GM19023 (cell line): Measurements from ENCODE around the gene IL1R2.
"Not testable (repeated sequence)": the region's sequence is repeated elsewhere in the genome, so short reads cannot be mapped to it uniquely, and the experiment has no call there.

Experiments
- ATAC-seq: cut with Tn5 transposase; IDR thresholded peaks from one replicate; pipeline ENCODE4 v1.9.1; 2021; ENCODE audit warnings: mild to moderate bottlenecking, moderate library complexity; ENCODE audit not compliant: unreplicated experiment

The IL1R2 gene

DNA sequence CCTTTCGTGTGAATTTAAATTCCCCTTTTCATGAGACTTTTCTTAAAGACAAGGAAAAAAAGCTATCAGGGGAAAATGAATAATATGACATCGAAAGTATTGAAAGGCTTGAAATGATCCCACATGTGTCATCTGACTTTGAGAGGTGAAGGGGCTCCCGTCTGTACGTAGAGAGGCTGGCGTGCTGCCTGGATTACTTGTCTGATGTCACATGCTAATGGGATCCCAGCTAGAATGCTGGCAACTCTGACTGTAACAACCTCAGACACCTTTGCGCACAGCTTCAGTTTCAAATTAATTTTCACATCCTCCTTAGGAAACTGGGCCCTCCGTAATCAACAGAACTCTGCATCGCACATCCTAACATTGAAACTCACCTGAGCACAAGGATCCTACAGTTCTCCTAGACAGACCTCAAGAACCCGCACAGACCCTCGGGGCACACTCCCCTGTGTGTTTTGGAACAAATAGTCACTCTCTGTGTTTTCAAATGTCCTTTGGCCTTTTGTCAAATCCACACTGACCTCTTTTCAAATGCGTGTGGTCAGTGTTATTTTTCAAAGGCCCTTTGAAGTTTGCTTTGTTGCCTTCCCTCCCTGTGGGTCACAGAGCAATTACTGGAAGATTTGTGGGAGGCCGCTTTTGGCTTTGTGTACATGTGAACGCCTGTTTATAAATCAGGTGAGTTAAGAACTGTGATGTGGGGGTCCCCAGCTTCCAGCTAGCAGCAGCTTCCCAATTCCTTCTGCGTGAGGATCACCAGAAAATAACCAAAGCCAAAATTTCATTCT, 65.9 kb downstream of the IL1R2 start:
- no peak for ATAC-seq

DNA sequence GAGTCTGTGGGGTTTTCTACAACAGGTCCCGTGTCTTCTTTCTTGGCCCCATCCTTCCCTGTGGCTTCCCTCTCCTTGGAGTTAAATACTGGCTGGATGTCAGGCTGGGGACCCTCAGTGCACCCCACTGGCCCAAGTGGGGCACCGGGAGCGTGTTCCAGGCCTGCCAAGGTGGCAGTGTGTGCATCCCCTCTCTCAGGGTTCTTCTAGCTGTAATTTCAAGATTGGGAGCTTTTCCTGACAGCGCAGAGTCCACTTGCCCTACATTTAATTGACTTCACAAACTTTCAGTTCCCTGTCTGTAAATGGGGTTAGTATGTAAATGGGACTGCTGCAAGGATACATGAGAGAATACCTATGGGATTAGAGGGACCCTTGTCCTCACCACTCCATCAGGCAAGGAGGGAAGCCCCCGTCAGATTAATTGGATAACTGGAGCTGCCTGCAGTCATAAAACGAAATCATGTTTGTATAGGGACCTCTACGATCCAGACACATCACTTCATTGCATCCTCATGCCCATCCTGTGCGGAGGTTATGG, 66.6 kb downstream of the IL1R2 start:
- ATAC-seq, result no peak

DNA sequence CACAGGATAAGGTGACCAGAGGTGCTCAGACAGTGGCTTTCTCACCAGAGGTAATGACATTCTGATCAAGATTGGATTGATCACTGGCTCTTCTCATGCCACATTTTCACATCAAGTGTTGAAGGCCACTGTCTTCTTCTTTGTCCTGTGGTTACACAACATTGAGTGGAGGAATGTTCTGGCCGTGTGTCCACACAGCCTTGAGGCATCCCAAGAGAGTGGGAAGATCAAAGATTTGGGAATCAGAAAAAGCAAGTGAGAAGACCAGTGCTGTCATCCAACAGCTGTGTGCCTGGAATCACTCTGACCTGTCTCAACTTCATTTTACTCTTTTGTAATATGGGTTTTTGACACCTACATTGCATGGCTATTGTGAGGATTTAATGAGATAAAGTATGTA, 67.4 kb downstream of the IL1R2 start:
- ATAC-seq, result no peak

DNA sequence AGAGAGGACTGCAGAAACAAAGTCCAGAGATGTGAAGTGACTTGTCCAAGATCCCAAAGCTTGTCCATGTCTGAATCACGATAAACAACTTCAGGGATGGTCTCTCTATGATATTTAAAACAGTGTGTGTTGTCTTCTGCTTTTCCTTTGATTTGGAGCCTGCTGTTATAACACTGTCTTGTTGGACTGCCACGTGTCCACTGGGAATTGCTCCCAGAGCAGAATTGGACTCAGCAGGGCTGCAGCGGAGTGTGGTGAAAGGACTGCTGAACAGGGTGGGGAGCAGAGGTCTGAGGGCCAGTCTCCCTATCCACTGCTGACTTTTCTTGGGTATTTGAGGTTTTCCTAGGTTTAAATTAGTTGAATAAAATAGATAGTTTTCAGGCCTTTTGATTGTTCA, 68.3 kb downstream of the IL1R2 start:
- ATAC-seq, result no peak

- no peak for ATAC-seq
Measured at GRCh38 chr2:102060792-102061191, 69.0 kb downstream of the IL1R2 start.

DNA sequence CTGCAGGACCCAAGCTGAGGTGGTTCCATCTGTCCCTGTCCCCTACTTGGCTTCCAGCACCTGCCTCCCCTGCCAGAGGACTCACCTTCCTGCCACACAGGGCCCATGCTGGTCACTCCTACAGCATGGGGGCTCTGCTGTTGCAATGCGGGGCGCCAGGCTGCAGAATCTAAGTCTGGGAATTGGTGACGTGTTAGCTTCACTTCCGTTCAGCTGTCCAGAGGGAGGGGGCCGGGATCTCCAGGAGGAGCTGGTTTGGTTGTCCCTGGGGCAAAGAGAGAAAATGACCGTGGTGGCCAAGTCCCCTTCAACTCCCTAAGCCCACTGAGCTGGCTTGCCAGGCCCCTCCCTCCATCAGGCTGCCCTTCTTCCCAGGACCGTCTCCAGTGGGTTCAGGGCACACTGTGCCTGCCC, 69.5 kb downstream of the IL1R2 start:
- no peak for ATAC-seq

DNA sequence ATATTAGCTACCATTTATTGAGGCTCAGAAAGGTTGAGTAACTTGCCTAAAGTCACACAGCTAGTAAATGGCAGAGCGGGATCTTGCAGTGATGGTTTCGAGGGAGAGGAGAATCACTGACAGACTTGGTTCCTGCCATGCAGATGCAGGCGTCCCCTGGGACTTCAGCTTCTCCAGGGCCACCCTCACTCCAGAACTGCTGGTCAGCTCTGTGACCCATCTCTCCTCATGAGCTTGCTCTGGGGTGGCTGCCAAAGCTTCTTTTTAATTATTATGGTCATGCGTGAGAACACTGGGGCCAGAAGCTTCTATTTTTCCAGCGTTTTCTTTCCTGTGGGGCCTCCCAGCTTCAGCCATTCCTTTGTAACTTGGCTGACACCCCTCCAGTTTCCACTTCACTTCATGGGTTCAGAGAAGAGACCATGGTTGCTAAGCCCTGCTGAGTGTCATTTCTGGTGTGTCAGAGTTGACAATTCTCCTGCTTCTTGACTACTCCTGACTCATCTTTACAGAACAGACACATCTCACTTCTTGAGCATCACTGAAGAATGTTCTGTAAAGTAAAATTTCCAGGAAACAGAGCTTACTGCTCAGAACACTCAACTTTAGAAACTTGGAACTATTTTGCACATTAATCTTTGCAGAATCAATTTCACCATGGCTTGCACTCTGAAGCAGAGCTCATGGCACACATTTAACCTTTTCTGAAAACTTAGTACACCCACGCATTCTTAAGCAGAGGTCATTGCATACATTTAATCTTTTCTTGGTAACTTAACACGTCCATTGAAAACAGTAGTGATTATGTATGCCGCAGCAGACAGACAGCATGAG, 70.4 kb downstream of the IL1R2 start:
- no peak for ATAC-seq

GRCh38 chr2:102062802-102063201, 71.0 kb downstream of the IL1R2 start:
- no peak for ATAC-seq

DNA sequence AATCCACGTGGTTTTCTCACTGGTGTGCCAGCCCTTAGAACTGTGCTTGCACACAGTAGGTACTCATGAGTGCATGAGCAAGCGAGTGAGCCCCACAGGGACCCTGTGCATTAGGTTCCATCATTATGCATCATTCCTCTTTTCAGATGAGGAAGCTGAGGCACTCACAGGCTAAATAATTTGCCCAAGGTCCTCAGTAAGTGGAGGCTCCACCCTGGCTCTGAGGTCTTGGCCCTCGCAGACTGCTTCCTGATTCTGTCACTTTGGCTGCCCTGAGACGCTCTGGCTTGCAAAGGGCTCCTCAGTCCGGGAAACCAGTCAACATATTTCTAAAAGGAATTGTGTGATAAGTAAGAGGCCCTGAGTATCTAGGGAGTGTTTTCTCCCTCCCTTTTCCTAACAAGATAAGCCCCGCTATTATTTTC, 71.7 kb downstream of the IL1R2 start:
- ATAC-seq, result no peak

DNA sequence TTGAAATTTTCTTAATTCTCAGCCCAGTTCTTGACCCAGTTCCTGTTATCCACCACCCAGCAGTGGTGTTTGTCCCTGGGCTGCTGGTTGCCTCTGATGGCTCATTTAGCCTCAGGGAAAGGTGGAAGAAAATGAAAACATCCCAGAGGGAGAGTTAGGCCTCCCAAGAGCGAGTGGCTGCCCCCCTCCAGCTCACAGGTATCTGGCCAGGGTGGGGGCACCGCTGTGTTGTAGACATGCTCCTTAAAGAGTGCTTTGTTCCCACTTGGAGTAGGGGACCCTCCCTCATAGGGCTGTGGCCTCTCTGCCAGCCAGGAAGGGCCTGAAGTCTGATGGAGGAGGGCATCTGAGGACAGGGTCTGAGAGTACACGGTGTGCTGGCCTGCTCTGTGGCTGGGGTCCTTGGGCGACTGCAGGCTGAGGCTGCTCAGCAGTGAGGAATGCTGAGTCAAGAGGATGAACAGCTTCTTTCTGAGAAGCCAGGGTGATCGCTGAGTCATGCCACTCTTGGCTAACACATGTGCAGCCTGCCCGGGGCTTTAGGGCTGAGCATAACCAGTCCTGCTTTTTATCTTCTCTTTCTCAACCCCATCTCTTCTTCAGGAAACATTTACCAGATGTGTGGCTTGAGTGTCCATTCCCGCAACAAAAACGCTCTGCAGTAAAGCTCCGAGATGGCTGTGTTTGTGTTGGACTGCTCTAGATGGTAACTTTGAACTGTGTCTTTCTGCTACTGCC, 72.3 kb downstream of the IL1R2 start:
- ATAC-seq, result no peak

DNA sequence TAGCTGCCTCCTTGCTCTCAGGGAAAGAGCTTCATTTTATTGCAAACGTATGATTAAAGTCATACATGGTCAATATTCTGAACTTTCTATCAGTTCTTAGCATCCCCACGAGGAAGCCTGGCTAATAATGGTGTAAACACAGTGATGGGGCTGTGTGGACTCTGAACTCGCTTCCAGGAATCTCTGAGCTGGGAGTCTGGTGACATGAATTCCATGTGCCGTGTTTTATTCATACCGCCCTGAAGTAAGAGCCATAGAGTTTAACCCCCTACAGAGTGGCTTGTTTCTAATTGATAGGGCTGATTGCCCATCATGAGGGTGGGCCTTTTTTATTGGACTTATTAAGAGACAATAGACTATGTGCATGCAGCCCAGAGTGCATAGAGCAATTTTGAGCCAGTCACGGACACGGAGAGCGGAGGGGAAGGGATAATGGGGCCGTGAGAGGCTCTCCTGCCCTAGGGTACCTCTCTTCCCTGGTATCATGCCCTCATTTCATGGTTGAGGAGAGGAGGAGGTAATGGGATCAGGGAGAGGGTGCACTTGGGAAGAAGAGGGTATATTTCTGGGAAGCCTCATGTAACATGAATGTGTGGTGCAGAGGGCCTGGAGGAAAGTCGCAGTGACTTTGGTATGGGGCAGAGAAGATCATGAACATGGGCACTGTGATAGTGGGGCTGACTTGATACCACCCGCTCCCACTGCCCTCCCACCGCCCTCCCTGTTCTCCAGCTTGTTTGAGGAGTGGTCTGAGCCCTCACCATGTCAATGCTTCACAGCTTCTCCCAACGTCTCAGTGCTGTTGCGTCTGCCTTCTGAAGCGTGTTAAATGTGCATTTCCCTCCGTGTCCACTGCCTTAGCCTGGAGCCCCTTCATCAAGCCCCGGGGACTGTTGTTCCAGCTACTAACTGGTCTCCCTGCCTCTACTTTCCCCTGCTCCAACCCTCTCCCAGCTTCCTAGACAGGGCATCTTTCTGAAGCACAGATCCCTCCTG, 73.2 kb downstream of the IL1R2 start:
- no peak for ATAC-seq

DNA sequence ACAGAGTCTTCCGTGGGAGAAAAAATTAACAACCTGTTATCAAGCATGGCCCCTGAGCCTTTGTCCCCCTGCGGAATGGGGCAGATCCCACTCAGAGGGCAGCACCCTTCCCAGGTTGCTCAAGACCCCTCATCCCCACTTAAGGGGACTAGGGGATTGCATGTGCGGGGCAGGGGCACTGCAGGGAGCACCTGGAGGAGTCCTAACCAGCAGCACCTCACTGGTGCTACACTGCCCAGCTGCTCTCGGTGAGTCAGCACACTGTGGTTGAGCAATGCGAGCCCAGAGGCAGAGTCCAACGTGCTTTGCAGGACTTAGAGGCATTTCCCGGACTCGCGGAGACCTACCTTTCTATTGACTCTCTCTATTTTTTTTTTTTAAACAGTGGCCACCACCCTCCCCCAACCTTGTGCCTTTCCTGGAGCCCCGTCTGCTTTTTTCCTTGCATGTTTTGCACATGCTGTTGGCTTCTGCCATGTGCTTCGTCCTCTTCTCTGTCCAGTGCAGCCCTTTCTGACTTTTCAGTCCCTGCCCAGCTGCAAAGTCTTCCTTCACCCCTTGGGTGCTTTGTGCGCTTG, 74.0 kb downstream of the IL1R2 start:
- ATAC-seq, result no peak

GRCh38 chr2:102066554-102066953, 74.8 kb downstream of the IL1R2 start:
- no peak for ATAC-seq

DNA sequence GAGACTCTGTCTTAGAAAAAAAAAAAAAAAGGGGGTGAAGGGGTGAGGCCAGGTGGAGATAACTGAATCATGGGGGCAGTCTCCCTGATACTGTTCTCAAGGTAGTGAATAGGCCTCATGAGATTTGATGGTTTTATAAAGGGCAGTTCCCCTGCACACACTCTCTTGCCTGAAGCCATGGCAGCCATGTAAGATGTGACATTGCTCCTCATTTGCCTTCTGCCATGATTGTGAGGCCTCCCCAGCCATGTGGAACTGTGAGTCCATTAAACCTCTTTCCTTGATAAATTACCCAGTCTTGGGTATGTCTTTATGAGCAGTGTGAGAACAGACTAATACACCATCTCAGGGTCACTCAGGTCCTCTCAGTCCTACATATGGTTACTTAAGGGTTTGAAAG, 76.4 kb downstream of the IL1R2 start:
- ATAC-seq, result not testable (repeated sequence)

DNA sequence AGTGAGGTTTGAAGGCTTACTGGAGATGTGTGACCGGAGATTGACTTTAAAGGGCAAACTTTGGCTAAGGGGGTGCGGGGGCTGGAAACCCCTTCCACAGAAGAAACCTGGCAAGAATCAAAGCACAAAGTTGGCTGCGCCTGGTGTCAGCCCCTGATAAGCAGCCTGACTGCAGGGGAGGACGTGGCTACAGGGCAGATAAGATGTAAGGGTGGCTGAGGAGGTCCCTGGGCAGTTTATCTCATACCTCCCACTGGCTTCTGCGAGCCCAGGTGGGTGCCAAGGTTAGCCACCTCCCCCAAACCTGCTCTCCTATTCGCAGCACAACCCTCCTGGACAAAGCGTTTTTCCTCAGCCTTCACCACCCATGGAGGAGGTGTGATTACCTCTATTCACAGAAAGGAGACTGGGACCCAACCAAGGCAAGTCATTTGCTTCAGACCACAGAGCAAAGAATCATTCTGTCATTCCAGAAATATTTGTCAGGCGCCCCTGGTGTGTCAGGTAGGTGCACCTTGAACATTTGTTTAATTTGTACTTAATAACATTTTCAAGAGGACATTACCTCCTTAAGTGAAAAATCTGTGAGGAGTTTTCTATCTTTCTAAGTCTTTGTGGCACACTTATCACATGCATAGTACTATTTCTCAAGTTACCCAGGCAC, 77.7 kb downstream of the IL1R2 start:
- no peak for ATAC-seq

- no peak for ATAC-seq
Measured at GRCh38 chr2:102070058-102070642, 78.4 kb downstream of the IL1R2 start.

DNA sequence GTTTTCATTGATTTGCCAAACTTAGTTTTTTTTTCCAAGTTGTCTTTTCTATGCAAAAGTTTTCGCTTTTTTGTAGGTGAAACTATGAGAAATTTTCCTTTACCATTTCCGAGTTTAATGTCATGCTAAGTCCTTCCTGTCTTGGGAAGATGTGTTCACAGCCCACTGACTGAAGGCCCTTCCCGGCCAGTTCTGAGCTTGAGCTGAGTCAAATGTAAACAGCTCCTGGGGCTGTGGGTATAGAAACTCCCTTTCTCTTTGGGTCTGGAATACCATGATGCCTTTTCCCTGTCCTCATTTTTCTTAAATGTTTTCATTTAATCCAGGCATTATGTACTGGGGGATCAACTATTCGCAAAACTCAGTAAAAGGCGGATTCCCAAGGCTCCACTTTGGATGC, 81.0 kb downstream of the IL1R2 start:
- no peak for ATAC-seq

- no peak for ATAC-seq
Measured at GRCh38 chr2:102073168-102073724, 81.5 kb downstream of the IL1R2 start.
